HG03095 (cell line): Measurements from ENCODE around the gene LYZL2.
"Not testable (repeated sequence)": the region's sequence is repeated elsewhere in the genome, so short reads cannot be mapped to it uniquely, and the experiment has no call there.

Experiments used
- ATAC-seq: cut with Tn5 transposase; IDR thresholded peaks from one replicate; pipeline ENCODE4 v1.9.1; 2021; ENCODE audit warnings: moderate library complexity; ENCODE audit not compliant: unreplicated experiment

LYZL2 gene

DNA sequence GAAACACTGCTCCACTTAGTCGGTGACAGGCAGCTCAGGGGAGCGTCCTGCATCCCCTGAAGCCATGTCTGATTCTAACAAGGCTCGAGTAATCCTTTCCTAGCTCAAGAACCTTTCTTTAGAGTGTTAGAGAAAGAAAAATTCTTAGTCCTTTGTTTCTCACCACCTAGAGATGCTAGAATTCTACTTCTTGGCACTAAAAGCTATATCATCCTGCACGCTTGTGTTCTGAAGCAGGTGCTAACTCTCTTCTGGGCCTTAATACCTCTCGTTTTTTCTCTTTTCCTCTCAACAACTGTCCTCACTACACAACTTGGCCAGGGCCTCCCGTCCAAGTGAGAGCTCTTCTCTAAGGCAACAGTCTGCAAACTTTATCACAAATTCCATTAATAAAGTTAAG is at the start of gene LYZL2:
LYZL2 (minus strand) TSS at position 101 of the 400 bp plus-strand sequence. CDS start 2,838 bp downstream, outside the sequence.
- ATAC-seq = no peak

DNA sequence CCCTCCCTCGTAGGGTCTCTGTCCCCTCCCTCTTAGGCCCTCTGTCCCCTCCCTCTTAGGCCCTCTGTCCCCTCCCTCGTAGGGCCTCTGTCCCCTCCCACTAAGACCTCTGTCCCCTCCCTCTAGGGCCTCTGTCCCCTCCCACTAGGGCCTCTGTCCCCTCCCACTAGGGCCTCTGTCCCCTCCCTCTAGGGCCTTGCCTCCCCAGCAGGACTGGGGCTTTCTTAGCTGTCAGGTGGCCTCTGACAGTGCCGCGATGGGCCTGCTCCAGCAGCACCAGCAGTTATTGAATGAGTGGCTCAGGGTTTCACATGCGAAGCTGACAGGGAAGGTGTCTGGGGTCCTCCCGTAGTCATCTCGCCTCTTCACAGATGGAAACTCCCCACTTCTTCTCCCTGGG is 48.1 kb upstream of the LYZL2 start:
- ATAC-seq = peak; percentile 75

DNA sequence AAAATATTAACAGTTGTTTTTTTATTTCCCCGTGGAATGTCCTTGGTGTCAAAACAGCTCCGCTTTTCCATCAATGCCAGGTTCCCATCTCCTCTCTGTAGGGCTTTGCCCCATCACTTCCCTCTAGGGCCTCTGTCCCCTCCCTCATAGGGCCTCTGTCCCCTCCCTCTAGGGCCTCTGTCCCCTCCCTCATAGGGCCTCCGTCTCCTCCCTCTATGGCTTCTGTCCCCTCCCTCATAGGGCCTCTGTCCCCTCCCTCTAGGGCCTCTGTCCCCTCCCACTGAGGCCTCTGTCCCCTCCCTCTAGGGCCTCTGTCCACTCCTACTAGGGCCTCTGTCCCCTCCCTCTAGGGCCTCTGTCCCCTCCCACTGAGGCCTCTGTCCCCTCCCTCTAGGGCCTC is 47.6 kb upstream of the LYZL2 start:
- ATAC-seq = not testable (repeated sequence)

DNA sequence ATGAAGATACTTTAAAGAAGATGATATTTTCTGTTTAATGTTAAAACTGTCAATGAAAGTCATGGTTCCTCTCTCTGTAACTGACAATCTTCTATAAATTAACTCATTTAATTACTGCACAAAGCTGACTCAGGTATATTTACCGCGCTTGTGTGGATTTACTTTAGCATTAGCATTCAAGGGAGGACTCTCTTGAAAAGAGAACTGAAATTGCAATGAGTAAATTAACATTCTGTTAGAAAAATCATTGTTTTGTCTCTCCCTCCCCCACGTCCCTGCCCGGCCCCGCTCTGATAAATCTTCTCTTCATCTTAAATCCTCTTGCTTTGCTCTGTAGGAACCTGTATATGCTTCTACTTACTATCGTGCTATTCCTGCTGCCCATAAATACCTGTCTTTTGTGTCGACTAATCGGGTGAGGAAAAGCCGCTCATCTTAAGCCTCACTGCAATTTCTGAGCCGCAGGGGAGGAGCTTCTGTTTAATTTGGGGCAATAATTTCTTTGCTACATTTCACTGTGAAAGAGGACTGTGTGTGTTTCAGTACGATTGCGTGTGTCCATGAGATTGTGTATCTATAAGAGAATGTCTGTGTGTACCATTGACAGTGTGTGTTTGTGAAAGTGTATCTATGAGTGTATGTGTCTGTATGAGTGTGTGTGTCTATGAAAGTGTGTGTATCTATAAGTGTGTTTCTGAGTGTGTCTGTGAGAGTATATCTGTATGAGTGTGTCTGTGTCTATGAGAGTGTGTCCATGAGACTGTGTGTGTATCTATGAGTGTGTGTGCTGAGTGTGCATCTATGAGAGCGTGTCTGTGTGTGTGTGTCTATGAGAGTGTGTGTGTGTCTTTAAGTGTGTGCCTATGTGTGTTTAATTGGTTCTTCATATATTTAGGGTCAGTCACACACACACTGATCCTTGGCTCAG is 46.5 kb upstream of the LYZL2 start:
- ATAC-seq = no peak

- no peak for ATAC-seq
These were observed 45.2 kb upstream of the LYZL2 start for GRCh38 chr10:30674796-30675195.

DNA sequence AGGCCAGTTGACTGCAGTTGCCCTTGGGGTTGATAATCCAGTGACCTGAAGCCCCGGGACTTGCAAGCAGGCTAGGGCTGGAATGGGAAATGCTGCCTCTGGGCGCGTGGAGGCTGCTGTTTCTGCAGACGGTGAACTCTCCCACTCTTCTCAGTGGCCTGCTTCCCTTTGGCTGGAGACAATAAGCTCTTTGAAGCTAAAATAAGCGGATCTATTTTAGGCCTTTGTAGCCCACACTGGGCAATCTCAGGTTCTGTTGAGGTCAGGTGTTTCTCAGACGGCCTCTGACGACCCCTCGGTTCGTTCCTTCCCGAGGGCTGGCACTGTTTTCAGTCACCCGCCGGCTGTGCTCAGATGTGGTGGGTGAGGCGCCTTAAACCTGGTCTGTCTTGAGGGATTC is 43.7 kb upstream of the LYZL2 start:
- not testable (repeated sequence) for ATAC-seq

DNA sequence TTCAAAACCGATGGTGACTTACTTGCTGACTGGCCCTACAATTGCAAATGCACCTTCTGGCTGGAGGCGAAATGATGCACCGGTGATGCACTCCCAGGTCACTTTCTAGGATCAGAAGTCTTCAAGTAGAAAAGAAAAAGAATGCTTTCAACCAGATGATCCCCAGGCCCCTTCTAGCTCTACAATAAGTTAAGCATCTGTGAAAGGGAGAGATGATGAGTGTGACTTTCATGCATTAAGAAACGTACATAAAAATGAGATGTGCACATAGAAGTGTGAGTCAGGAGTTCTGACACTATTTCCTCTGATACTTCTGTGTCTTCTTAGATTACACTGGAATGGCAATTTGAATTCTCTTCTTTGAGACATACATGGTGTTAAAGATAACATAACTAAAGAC is 42.8 kb upstream of the LYZL2 start:
- ATAC-seq = not testable (repeated sequence)

DNA sequence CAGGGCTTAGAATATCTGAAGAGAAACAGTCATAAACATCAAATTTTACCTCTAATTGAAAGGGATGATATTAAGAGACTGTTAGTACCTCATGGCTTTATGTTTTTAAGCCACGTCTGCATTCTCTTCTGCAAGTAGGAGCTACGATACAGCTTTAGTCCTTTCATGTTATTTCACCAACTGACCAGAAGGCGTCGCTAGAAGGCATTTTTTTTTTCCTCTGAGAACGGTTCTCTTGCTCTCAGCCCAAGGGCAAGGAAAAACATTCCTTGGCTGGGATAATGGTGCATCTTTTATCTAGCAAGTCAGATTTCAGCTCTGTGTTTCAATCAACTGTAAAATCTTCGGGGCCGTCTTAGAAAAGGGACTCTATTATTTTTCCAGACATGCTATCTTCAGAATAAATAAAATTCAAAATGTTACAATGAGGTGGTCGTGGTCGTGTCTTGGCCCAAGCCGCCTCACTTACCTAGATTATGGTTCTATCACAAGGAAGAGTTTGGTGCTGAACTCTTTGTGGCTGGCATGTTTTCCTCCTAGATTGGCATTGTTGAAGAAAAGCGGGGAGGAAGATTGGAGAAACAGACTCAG is 41.6 kb upstream of the LYZL2 start:
- ATAC-seq = no peak

- ATAC-seq = not testable (repeated sequence)
These were observed 38.4 kb upstream of the LYZL2 start for GRCh38 chr10:30667982-30668381.

- peak; percentile 82 for ATAC-seq
These were observed 33.9 kb upstream of the LYZL2 start for GRCh38 chr10:30663403-30663802.

DNA sequence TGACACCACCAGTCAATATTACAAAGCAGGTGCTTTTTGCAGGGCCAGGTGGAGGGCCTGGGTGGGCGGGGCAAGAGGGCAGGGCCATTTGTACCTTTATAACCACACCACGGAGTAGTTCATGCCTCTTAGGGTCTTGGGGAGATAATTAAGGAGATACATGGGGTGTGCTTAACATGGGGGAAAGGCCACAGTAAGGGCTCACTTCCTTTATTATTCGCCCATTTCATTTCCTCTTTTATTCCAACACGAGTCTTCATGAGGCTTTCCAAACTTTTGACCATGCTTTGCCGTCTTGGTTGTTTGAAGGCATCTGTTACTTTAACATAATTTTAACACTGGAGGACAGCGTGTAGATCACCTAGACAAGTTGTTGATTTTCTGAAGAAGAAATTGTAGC is 33.3 kb upstream of the LYZL2 start:
- no peak for ATAC-seq

DNA sequence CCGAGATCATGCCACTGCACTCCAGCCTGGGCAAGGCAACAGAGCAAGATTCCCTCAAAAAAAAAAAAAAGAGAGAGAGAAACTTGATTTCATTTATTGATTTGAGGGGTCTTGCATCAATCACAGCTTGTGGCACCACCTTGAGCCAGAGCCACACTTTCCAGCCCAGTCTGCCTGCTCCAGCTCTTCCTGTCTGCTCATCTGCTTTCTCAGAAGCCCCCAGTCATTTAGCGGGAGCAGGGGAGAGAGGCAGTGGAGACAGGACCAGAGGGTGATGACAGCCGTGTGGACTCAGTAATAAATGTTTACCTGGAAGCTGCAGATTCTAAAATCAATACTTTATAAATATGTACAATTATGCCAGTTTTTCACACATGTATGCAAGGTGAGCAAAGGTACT is 30.8 kb upstream of the LYZL2 start:
- ATAC-seq = not testable (repeated sequence)

DNA sequence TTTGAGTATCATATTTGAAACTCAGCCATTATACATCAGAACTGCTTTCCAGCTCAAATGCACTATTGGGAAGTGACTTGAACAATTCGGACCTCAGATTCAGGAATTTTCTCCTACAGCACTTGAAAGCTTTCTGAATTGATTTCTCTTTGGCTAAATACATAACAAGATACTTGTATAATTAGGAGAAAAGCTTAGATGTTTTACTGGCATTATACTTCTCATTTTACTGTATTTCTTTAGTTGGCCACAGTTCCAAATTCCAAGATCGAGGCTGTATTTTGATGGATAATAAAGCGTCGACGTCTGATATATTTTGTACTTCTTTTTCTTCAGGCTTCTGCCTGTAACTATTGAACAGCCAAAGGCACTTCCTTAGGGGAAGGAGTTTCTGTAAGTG is 26.7 kb upstream of the LYZL2 start:
- no peak for ATAC-seq

GRCh38 chr10:30655001-30655400 is 25.4 kb upstream of the LYZL2 start:
- not testable (repeated sequence) for ATAC-seq

- ATAC-seq = not testable (repeated sequence)
These were observed 22.2 kb upstream of the LYZL2 start for GRCh38 chr10:30651470-30652397.

DNA sequence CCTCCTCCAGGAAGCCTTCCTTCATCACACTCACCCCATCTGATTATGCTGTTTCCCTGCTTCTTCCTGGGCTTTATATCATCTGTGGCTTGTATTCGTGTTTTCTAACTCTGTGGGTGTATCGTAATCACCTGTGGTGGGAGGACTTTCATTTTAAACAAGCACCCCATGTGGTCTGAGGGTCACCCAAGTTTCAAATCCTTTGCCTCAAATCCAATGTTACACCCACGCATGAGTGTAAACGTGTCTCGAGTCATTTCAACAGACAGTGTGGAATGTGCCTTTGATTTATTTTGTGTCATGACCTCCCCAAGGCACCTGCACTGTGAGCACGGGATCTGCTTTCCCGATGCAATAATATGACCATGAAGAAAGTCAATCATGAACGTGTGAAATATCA is 17.5 kb upstream of the LYZL2 start:
- ATAC-seq = no peak

- no peak for ATAC-seq
These were observed 15.8 kb upstream of the LYZL2 start for GRCh38 chr10:30645340-30645827.

- not testable (repeated sequence) for ATAC-seq
These were observed 14.9 kb upstream of the LYZL2 start for GRCh38 chr10:30644408-30644861.

- not testable (repeated sequence) for ATAC-seq
These were observed 14.1 kb upstream of the LYZL2 start for GRCh38 chr10:30643557-30644199.

GRCh38 chr10:30642856-30643255 is 13.3 kb upstream of the LYZL2 start:
- not testable (repeated sequence) for ATAC-seq
